ENCODE data around the gene ADSS1.
"Not testable (repeated sequence)": the region's sequence is repeated elsewhere in the genome, so short reads cannot be mapped to it uniquely, and the experiment has no call there.

Gene ADSS1

DNA sequence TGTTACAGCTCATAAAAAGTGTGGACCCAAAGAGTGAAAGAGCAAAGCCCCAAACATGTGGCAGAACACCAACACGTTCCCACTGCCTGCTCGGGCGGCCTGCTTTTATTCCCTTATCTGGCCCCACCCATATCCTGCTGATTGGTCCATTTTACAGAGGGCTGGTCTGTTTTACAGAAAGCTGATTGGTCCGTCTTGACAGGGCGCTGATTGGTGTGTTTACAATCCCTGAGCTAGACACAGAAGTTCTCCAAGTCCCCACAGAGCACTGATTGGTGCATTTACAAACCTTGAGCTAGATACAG, 26.7 kb downstream of the ADSS1 start:
- H3K36me3 ChIP-seq (ENCODE audit: control insufficient read depth in 2 of 2, insufficient read depth in 2 of 2, low read length in 2 of 2); H3K4me3 ChIP-seq (ENCODE audit: low read length in 2 of 2); H3K27me3 ChIP-seq (ENCODE audit: control insufficient read depth in 2 of 2, insufficient read depth in 2 of 2, low read length in 2 of 2); H3K27ac ChIP-seq (ENCODE audit: low read depth in 2 of 2, low read length in 2 of 2); H3K9ac ChIP-seq (ENCODE audit: low read depth in 1 of 2, low read length in 2 of 2); H3K9me3 ChIP-seq (ENCODE audit: control insufficient read depth in 2 of 2, low read length in 2 of 2): not testable (repeated sequence)
- peaks cover 45 to 53% of the 10 kb centered on the region in 2 donors for H3K4me1 ChIP-seq (ENCODE audit: control insufficient read depth in 2 of 2, insufficient read depth in 2 of 2, low read length in 2 of 2)

- Histone ChIP-seq H3K27me3 (ENCODE audit: control insufficient read depth in 2 of 2, insufficient read depth in 2 of 2, low read length in 2 of 2) (no peaks in the 10 kb centered on the region), H3K4me1 (ENCODE audit: control insufficient read depth in 2 of 2, insufficient read depth in 2 of 2, low read length in 2 of 2) (peaks cover 39 to 43% of the 10 kb centered on the region in 2 donors), H3K36me3 (ENCODE audit: control insufficient read depth in 2 of 2, insufficient read depth in 2 of 2, low read length in 2 of 2) (peaks cover 12 to 15% of the 10 kb centered on the region in 2 donors), H3K27ac (ENCODE audit: low read depth in 2 of 2, low read length in 2 of 2) (peak overlapping the region; percentile 83 to 87), H3K9me3 (ENCODE audit: control insufficient read depth in 2 of 2, low read length in 2 of 2) (no peaks in the 10 kb centered on the region), H3K4me3 (ENCODE audit: low read length in 2 of 2) (peak overlapping the region; percentile 87 to 90), H3K9ac (ENCODE audit: low read depth in 1 of 2, low read length in 2 of 2) (peak overlapping the region; percentile 68 to 69)
These were observed 27.8 kb downstream of the ADSS1 start for GRCh38 chr14:104751539-104752422.

- H3K27me3 ChIP-seq (ENCODE audit: control insufficient read depth in 2 of 2, insufficient read depth in 2 of 2, low read length in 2 of 2), result no peaks in the 10 kb centered on the region
- peak overlapping the region; percentile 68 to 69 for H3K9ac ChIP-seq (ENCODE audit: low read depth in 1 of 2, low read length in 2 of 2)
- peak overlapping the region; percentile 83 to 87 for H3K27ac ChIP-seq (ENCODE audit: low read depth in 2 of 2, low read length in 2 of 2)
- H3K4me3 ChIP-seq (ENCODE audit: low read length in 2 of 2), result peak overlapping the region; percentile 87 to 90
- H3K9me3 ChIP-seq (ENCODE audit: control insufficient read depth in 2 of 2, low read length in 2 of 2), result no peaks in the 10 kb centered on the region
- H3K4me1 ChIP-seq (ENCODE audit: control insufficient read depth in 2 of 2, insufficient read depth in 2 of 2, low read length in 2 of 2), result peaks cover 38 to 39% of the 10 kb centered on the region in 2 donors
- H3K36me3 ChIP-seq (ENCODE audit: control insufficient read depth in 2 of 2, insufficient read depth in 2 of 2, low read length in 2 of 2), result peaks cover 18 to 21% of the 10 kb centered on the region in 2 donors
These were observed 28.4 kb downstream of the ADSS1 start for GRCh38 chr14:104752423-104752734.

GRCh38 chr14:104752735-104753527, 28.9 kb downstream of the ADSS1 start, which contains the start of gene SIVA1:
Gene SIVA1, plus strand, starts transcription at chr14:104753147. Its CDS starts 55 bp downstream, at chr14:104753202.
- Histone ChIP-seq H3K4me1 (ENCODE audit: control insufficient read depth in 2 of 2, insufficient read depth in 2 of 2, low read length in 2 of 2) (peaks cover 32 to 33% of the 10 kb centered on the region in 2 donors), H3K9me3 (ENCODE audit: control insufficient read depth in 2 of 2, low read length in 2 of 2) (no peaks in the 10 kb centered on the region), H3K27me3 (ENCODE audit: control insufficient read depth in 2 of 2, insufficient read depth in 2 of 2, low read length in 2 of 2) (no peaks in the 10 kb centered on the region)

GRCh38 chr14:104753528-104754212, 29.6 kb downstream of the ADSS1 start:
- Histone ChIP-seq H3K4me1 (ENCODE audit: control insufficient read depth in 2 of 2, insufficient read depth in 2 of 2, low read length in 2 of 2) (peaks cover 25 to 29% of the 10 kb centered on the region in 2 donors), H3K27me3 (ENCODE audit: control insufficient read depth in 2 of 2, insufficient read depth in 2 of 2, low read length in 2 of 2) (no peaks in the 10 kb centered on the region), H3K9ac (ENCODE audit: low read depth in 1 of 2, low read length in 2 of 2) (peak overlapping the region; percentile 83 to 92), H3K36me3 (ENCODE audit: control insufficient read depth in 2 of 2, insufficient read depth in 2 of 2, low read length in 2 of 2) (peaks cover 27 to 29% of the 10 kb centered on the region in 2 donors), H3K9me3 (ENCODE audit: control insufficient read depth in 2 of 2, low read length in 2 of 2) (no peaks in the 10 kb centered on the region), H3K4me3 (ENCODE audit: low read length in 2 of 2) (peak overlapping the region; percentile 87 to 90), H3K27ac (ENCODE audit: low read depth in 2 of 2, low read length in 2 of 2) (peak overlapping the region; percentile 83 to 87)

More at GRCh38 chr14:104752735-104753527, 28.9 kb downstream of the ADSS1 start, which contains the start of gene SIVA1:
- H3K4me3 ChIP-seq (ENCODE audit: low read length in 2 of 2), result peak within 1 kb of the TSS; percentile 87 to 90
- peaks cover 23 to 26% of the 10 kb centered on the region in 2 donors for H3K36me3 ChIP-seq (ENCODE audit: control insufficient read depth in 2 of 2, insufficient read depth in 2 of 2, low read length in 2 of 2)
- peak within 1 kb of the TSS; percentile 83 to 92 for H3K9ac ChIP-seq (ENCODE audit: low read depth in 1 of 2, low read length in 2 of 2)
- H3K27ac ChIP-seq (ENCODE audit: low read depth in 2 of 2, low read length in 2 of 2), result peak within 1 kb of the TSS; percentile 83 to 87

- Histone ChIP-seq H3K9ac (ENCODE audit: low read depth in 1 of 2, low read length in 2 of 2) (peak overlapping the region in 1 of 2 donors; percentile 32), H3K9me3 (ENCODE audit: control insufficient read depth in 2 of 2, low read length in 2 of 2) (no peaks in the 10 kb centered on the region), H3K27me3 (ENCODE audit: control insufficient read depth in 2 of 2, insufficient read depth in 2 of 2, low read length in 2 of 2) (no peaks in the 10 kb centered on the region), H3K4me1 (ENCODE audit: control insufficient read depth in 2 of 2, insufficient read depth in 2 of 2, low read length in 2 of 2) (peaks cover 18 to 23% of the 10 kb centered on the region in 2 donors), H3K4me3 (ENCODE audit: low read length in 2 of 2) (peak overlapping the region; percentile 87 to 90), H3K36me3 (ENCODE audit: control insufficient read depth in 2 of 2, insufficient read depth in 2 of 2, low read length in 2 of 2) (peaks cover 32 to 35% of the 10 kb centered on the region in 2 donors), H3K27ac (ENCODE audit: low read depth in 2 of 2, low read length in 2 of 2) (no peak overlapping the region)
These were observed 30.3 kb downstream of the ADSS1 start for GRCh38 chr14:104754213-104754851.

DNA sequence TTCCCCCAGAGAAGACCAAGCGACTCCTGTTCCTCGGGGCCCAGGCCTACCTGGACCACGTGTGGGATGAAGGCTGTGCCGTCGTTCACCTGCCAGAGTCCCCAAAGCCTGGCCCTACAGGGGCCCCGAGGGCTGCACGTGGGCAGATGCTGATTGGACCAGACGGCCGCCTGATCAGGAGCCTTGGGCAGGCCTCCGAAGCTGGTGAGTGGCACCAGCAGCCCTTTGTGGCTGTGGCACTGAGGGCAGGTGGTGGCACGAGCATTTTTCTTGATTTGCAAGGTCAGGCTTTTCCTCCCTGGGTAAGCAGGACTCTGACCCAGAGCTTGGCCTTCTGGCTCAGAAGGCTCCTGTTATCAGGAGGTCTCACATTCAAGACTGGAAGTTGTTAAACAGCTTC, 31.6 kb downstream of the ADSS1 start:
- Histone ChIP-seq H3K9ac (ENCODE audit: low read depth in 1 of 2, low read length in 2 of 2) (no peak overlapping the region), H3K9me3 (ENCODE audit: control insufficient read depth in 2 of 2, low read length in 2 of 2) (no peaks in the 10 kb centered on the region), H3K4me3 (ENCODE audit: low read length in 2 of 2) (no peak overlapping the region), H3K27me3 (ENCODE audit: control insufficient read depth in 2 of 2, insufficient read depth in 2 of 2, low read length in 2 of 2) (no peaks in the 10 kb centered on the region), H3K36me3 (ENCODE audit: control insufficient read depth in 2 of 2, insufficient read depth in 2 of 2, low read length in 2 of 2) (peaks cover 36 to 37% of the 10 kb centered on the region in 2 donors), H3K27ac (ENCODE audit: low read depth in 2 of 2, low read length in 2 of 2) (no peak overlapping the region), H3K4me1 (ENCODE audit: control insufficient read depth in 2 of 2, insufficient read depth in 2 of 2, low read length in 2 of 2) (peaks cover 14 to 21% of the 10 kb centered on the region in 2 donors)

DNA sequence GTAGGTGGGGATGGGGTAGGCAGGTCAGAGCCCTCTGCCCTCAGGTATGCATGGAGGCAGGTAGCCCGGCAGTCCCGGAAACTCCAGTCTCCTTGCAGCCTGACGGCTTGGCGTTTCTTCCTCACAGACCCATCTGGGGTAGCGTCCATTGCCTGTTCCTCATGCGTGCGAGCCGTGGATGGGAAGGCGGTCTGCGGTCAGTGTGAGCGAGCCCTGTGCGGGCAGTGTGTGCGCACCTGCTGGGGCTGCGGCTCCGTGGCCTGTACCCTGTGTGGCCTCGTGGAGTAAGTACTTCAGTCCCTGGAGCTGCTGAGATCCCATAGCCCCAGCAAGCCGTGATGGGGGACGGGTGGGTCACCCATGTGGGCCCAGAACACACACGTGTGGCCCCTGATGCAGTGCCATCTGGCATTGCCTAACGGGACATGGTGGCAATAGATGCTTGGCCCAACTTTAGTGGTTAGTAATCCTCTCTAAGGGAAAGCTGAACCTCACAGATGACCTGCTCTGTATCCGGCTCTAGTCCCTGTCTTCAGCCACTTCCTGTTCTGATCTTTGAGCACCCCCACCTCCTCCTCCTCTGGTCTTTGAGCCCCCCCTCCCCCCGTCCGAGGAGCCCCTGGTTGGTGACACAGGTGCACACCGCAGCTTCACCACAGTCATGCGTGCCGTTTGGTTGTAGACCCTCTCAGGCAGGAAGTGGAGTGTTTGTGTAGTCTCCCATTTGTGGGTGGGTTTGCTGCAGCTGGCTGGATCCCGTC, 32.6 kb downstream of the ADSS1 start:
- Histone ChIP-seq H3K9me3 (ENCODE audit: control insufficient read depth in 2 of 2, low read length in 2 of 2) (no peaks in the 10 kb centered on the region), H3K9ac (ENCODE audit: low read depth in 1 of 2, low read length in 2 of 2) (no peak overlapping the region), H3K4me1 (ENCODE audit: control insufficient read depth in 2 of 2, insufficient read depth in 2 of 2, low read length in 2 of 2) (peaks cover 14 to 20% of the 10 kb centered on the region in 2 donors), H3K4me3 (ENCODE audit: low read length in 2 of 2) (no peak overlapping the region), H3K36me3 (ENCODE audit: control insufficient read depth in 2 of 2, insufficient read depth in 2 of 2, low read length in 2 of 2) (peaks cover 37 to 39% of the 10 kb centered on the region in 2 donors), H3K27ac (ENCODE audit: low read depth in 2 of 2, low read length in 2 of 2) (no peak overlapping the region), H3K27me3 (ENCODE audit: control insufficient read depth in 2 of 2, insufficient read depth in 2 of 2, low read length in 2 of 2) (no peaks in the 10 kb centered on the region)

DNA sequence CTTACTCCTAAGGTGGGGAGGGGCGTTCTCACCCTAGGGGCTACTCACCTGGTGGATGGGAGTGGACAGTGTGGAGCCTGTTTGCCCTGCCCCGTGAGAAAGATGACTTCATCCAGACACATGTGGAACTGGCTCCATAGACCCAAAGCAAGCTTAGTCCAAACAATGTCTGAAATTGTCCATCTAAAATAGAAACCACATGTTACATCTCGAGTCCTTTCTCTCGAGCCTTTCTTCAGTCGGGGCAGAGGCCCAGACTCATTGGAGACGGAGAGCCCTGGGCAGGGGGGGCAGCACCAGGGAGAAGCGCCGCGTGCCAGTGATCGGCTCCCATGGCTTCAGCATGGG, 33.2 kb downstream of the ADSS1 start:
- Histone ChIP-seq H3K27me3 (ENCODE audit: control insufficient read depth in 2 of 2, insufficient read depth in 2 of 2, low read length in 2 of 2) (no peaks in the 10 kb centered on the region), H3K27ac (ENCODE audit: low read depth in 2 of 2, low read length in 2 of 2) (no peak overlapping the region), H3K9me3 (ENCODE audit: control insufficient read depth in 2 of 2, low read length in 2 of 2) (no peaks in the 10 kb centered on the region), H3K4me3 (ENCODE audit: low read length in 2 of 2) (no peak overlapping the region), H3K9ac (ENCODE audit: low read depth in 1 of 2, low read length in 2 of 2) (no peak overlapping the region), H3K4me1 (ENCODE audit: control insufficient read depth in 2 of 2, insufficient read depth in 2 of 2, low read length in 2 of 2) (peaks cover 11 to 15% of the 10 kb centered on the region in 2 donors), H3K36me3 (ENCODE audit: control insufficient read depth in 2 of 2, insufficient read depth in 2 of 2, low read length in 2 of 2) (peaks cover 37 to 39% of the 10 kb centered on the region in 2 donors)

Data from mucosa of rectum (tissue), 2 donors.